IPS-15b (cell line): ENCODE results near the gene TM4SF5.

ENCODE experiments used
- H3K27me3 ChIP-seq: one replicate; pipeline ENCODE4 v1.6.1; 2013; ENCODE audit warnings: low read length; ENCODE audit not compliant: control insufficient read depth, insufficient read depth
- H3K36me3 ChIP-seq: one replicate; pipeline ENCODE4 v1.6.1; 2013; ENCODE audit warnings: low read length; ENCODE audit not compliant: control insufficient read depth, insufficient read depth
- H3K4me1 ChIP-seq: one replicate; pipeline ENCODE4 v1.6.1; 2013; ENCODE audit warnings: mild to moderate bottlenecking, low read length; ENCODE audit not compliant: control insufficient read depth, insufficient read depth
- H3K4me3 ChIP-seq: one replicate; pipeline ENCODE4 v1.5.1; 2013; ENCODE audit warnings: low read depth, low read length
- H3K9ac ChIP-seq: one replicate; pipeline ENCODE4 v1.6.1; 2013; ENCODE audit warnings: low read depth, mild to moderate bottlenecking, low read length
- H3K9me3 ChIP-seq: one replicate; pipeline ENCODE4 v1.6.1; 2013; ENCODE audit warnings: mild to moderate bottlenecking, low read length; ENCODE audit not compliant: control insufficient read depth, insufficient read depth

The TM4SF5 gene

GRCh38 chr17:4771519-4772234 is at the start of gene TM4SF5:
Gene TM4SF5, plus strand, starts transcription at chr17:4771886. Its CDS starts 37 bp downstream, at chr17:4771923.
- H3K9me3 ChIP-seq = no peaks in the 10 kb centered on the region
- no peaks in the 10 kb centered on the region for H3K4me1 ChIP-seq
- H3K27me3 ChIP-seq = no peaks in the 10 kb centered on the region
- no peak within 1 kb of the TSS for H3K4me3 ChIP-seq
- no peak within 1 kb of the TSS for H3K9ac ChIP-seq
- H3K36me3 ChIP-seq = no peaks in the 10 kb centered on the region

GRCh38 chr17:4722678-4723240 is 48.9 kb upstream of the TM4SF5 start:
- Histone ChIP-seq H3K4me1 (no peaks in the 10 kb centered on the region), H3K4me3 (no peak overlapping the region), H3K27me3 (no peaks in the 10 kb centered on the region), H3K9ac (no peak overlapping the region), H3K9me3 (no peaks in the 10 kb centered on the region), H3K36me3 (peaks cover 17% of the 10 kb centered on the region)

- H3K27me3 ChIP-seq = no peaks in the 10 kb centered on the region
- H3K4me3 ChIP-seq = no peak overlapping the region
- no peak overlapping the region for H3K9ac ChIP-seq
- H3K9me3 ChIP-seq = no peaks in the 10 kb centered on the region
- H3K36me3 ChIP-seq = peaks cover 5% of the 10 kb centered on the region
- H3K4me1 ChIP-seq = no peaks in the 10 kb centered on the region
Observed at GRCh38 chr17:4724650-4725049, 47.0 kb upstream of the TM4SF5 start.

GRCh38 chr17:4725646-4726310 is 45.9 kb upstream of the TM4SF5 start:
- Histone ChIP-seq H3K9me3 (no peaks in the 10 kb centered on the region), H3K27me3 (no peaks in the 10 kb centered on the region), H3K9ac (no peak overlapping the region), H3K4me1 (peaks cover 3% of the 10 kb centered on the region), H3K4me3 (no peak overlapping the region), H3K36me3 (no peaks in the 10 kb centered on the region)

- no peaks in the 10 kb centered on the region for H3K9me3 ChIP-seq
- no peak overlapping the region for H3K4me3 ChIP-seq
- H3K36me3 ChIP-seq = no peaks in the 10 kb centered on the region
- H3K4me1 ChIP-seq = peaks cover 3% of the 10 kb centered on the region
- no peaks in the 10 kb centered on the region for H3K27me3 ChIP-seq
- H3K9ac ChIP-seq = no peak overlapping the region
Observed at GRCh38 chr17:4728124-4728523, 43.6 kb upstream of the TM4SF5 start.

GRCh38 chr17:4733073-4733531 is 38.6 kb upstream of the TM4SF5 start:
- peaks cover 3% of the 10 kb centered on the region for H3K4me1 ChIP-seq
- H3K36me3 ChIP-seq = peaks cover 2% of the 10 kb centered on the region
- H3K4me3 ChIP-seq = no peak overlapping the region
- H3K9ac ChIP-seq = no peak overlapping the region
- peaks cover 4% of the 10 kb centered on the region for H3K27me3 ChIP-seq
- H3K9me3 ChIP-seq = no peaks in the 10 kb centered on the region

GRCh38 chr17:4734857-4735475 is 36.7 kb upstream of the TM4SF5 start:
- peaks cover 21% of the 10 kb centered on the region for H3K27me3 ChIP-seq
- peaks cover 2% of the 10 kb centered on the region for H3K36me3 ChIP-seq
- H3K4me3 ChIP-seq = no peak overlapping the region
- no peak overlapping the region for H3K9ac ChIP-seq
- peaks cover 3% of the 10 kb centered on the region for H3K4me1 ChIP-seq
- H3K9me3 ChIP-seq = no peaks in the 10 kb centered on the region

GRCh38 chr17:4735876-4736651 is 35.6 kb upstream of the TM4SF5 start:
- Histone ChIP-seq H3K4me3 (no peak overlapping the region), H3K27me3 (peaks cover 32% of the 10 kb centered on the region), H3K4me1 (no peaks in the 10 kb centered on the region), H3K9ac (no peak overlapping the region), H3K9me3 (no peaks in the 10 kb centered on the region), H3K36me3 (peaks cover 2% of the 10 kb centered on the region)

- Histone ChIP-seq H3K9ac (peak overlapping the region; percentile 54), H3K36me3 (peaks cover 2% of the 10 kb centered on the region), H3K4me3 (peak overlapping the region; percentile 62), H3K4me1 (no peaks in the 10 kb centered on the region), H3K27me3 (peaks cover 45% of the 10 kb centered on the region), H3K9me3 (no peaks in the 10 kb centered on the region)
Observed at GRCh38 chr17:4738136-4739121, 33.3 kb upstream of the TM4SF5 start.

GRCh38 chr17:4739122-4740024 is 32.3 kb upstream of the TM4SF5 start, which contains the start of the genes CXCL16 and ZMYND15:
Gene CXCL16, minus strand, starts transcription at chr17:4739928. Its CDS starts 589 bp downstream, at chr17:4739339.
Gene ZMYND15, plus strand, starts transcription at chr17:4739833. Its CDS starts 716 bp downstream, at chr17:4740549.
- Histone ChIP-seq H3K27me3 (peaks cover 50% of the 10 kb centered on the region), H3K4me1 (no peaks in the 10 kb centered on the region), H3K4me3 (peak within 1 kb of the TSS; percentile 62), H3K9ac (peak within 1 kb of the TSS; percentile 54), H3K36me3 (peaks cover 2% of the 10 kb centered on the region), H3K9me3 (no peaks in the 10 kb centered on the region)
